GM19438 (cell line): ENCODE measurements around the gene NELFA.
A peak's percentile ranks its signal among the peaks of the same experiment; 100 is the strongest.
"Not testable (repeated sequence)": the region's sequence is repeated elsewhere in the genome, so short reads cannot be mapped to it uniquely, and the experiment has no call there.

Experiments
- ATAC-seq: cut with Tn5 transposase; IDR thresholded peaks from one replicate; pipeline ENCODE4 v1.9.1; 2021; ENCODE audit warnings: low read depth; ENCODE audit not compliant: unreplicated experiment

Gene NELFA

DNA sequence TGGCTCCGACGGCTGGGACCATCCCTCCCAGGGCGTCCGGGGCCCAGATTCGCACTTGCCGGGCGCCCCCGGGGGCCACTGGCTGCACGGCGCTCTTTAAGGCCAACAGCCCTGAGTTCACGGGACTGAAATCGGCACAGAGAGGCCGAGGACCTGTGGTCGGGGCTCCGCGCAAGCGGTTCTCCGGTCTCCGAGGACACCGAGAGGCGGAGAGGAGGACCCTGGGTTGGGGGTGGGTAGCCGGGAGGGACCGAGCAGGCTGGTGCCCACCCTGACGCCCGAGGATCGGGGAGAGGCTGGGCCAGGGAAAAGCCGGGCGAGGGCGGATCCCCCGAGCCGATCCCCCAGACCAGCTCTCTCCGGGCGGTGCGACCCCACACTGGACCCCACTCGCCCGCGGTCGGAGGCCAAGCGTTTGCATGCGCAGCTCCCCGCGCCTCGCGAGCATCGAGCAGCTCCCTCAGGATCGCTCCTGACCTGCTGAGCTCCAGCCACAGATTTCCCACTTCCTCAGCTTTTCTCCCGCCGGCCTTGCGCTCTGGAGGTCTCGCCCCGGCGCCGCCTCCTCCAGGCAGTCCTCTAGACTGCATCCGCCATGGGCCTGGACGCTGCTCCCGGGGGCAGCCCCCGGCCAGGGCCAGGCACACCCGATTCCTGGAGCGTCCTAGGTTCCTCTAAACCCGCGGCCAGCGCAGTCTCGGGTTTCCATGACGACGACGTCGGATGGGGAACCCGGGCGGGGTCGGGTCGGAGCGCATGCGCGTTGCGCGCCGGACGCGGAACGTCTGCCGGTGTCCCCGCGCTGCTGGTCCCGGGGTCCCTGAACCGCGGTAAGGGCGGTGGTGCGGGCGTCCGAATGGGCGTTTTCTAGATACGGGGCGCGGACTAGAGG is 32.7 kb upstream of the NELFA start:
- ATAC-seq, result peak; percentile 74

GRCh38 chr4:2040391-2041238 is 31.8 kb upstream of the NELFA start:
- ATAC-seq, result no peak

- no peak for ATAC-seq
Observed at GRCh38 chr4:2036866-2037265, 28.1 kb upstream of the NELFA start.

DNA sequence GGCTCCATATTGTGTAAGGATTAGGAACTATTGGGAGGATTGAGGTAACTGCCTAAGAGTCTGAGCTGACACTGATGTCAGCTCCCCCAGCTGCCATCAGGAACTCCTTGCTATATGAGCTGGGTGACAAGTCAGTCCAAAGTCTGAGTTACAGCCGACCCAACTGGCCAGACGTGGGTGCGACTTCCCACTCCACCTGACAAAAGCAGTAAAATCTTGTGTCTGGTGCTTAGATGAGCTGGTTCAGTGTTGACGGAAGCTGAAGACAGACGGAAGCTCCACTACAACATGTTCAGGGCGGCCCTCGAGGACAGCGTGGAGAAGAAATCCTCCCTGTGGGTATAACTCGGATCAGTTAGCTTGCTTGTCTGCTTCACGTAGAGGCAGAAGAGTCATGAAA is 27.6 kb upstream of the NELFA start:
- ATAC-seq, result no peak

- ATAC-seq, result not testable (repeated sequence)
Observed at GRCh38 chr4:2031161-2031560, 22.4 kb upstream of the NELFA start.

- not testable (repeated sequence) for ATAC-seq
Observed at GRCh38 chr4:2027120-2027519, 18.3 kb upstream of the NELFA start.

DNA sequence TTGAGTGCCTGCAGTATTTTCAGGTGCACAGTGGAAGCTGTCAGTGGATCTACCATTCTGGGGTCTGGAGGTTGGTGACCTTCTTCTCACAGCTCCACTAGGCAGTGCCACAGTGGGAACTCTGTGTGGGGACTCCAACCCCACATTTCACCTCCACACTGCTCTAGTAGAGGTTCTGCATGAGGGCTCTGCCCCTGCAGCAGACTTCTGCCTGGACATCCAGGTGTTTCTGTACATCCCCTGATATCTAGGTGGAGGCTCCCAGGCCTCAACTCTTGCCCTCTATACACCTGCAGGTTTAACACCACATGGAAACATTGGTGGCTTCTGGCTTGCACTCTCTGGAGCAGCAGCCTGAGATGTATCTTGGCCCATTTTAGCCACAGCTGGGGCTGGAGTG is 17.0 kb upstream of the NELFA start:
- ATAC-seq, result no peak

DNA sequence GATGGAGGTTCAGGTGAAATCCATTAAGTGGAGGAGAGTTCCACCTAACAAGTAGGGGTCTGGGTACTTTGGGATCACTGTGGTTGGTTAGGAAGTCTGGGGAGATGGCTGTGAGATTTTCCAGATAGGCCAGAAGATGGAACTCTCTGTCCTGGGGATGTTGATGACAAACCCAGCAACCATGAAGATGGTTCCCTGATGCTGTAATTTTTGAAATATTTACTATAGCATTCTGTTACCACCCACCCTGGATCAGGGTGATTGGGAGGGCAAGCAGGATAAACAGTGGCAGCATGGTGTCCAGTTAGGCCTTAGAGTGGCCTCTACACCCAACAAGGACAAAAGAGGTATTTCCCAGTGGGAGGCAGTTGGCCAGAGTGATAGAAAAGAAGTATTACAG is 15.9 kb upstream of the NELFA start:
- no peak for ATAC-seq

DNA sequence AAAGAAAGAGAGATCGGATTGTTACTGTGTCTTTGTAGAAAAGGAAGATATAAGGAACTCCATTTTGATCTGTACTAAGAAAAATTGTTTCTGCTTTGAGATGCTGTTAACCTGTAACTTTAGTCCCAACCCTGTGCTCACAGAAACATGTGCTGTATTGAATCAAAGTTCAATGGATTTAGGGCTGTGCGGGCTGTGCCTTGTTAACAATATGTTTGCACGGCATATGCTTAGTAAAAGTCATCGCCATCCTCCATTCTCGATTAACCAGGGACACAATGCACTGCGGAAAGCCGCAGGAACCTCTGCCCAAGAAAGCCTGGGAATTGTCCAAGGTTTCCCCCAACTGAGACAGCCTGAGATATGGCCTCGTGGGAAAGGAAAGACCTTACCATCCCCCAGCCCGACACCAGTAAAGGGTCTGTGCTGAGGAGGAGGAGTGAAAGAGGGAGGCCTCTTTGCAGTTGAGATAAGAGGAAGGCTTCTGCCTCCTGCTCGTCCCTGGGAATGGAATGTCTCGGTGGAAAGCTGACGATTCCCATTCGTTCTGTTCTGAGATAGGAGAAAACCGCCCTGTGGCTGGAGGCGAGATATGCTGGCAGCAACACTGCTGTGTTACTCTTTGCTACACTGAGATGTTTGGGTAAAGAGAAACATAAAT is 12.7 kb upstream of the NELFA start:
- ATAC-seq, result not testable (repeated sequence)

DNA sequence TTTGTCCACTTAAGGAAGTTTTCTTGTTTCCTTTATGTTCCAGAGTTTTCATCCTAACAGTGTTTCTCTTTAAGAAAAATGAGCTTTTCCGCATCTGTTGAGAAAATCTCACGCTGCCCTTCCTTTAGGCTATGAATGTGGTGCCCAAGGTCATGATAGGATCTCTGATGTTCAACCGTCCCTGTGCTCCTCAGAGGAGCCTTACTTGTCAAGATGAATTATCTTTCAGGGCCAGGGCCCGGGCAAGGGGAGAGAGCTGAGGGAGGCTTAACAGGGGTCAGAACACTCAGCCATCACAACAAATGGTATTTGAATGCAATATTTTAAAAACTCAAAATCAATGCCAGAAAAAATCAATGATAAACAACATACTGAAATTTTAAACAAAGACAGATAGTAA is 6.2 kb upstream of the NELFA start:
- no peak for ATAC-seq

- no peak for ATAC-seq
Observed at GRCh38 chr4:2011583-2011982, 2.8 kb upstream of the NELFA start.

- peak; percentile 26 for ATAC-seq
Observed at GRCh38 chr4:2009651-2010233, 968 bp upstream of the NELFA start.

GRCh38 chr4:2008671-2008920 is 178 bp downstream of the NELFA start:
- ATAC-seq, result no peak

DNA sequence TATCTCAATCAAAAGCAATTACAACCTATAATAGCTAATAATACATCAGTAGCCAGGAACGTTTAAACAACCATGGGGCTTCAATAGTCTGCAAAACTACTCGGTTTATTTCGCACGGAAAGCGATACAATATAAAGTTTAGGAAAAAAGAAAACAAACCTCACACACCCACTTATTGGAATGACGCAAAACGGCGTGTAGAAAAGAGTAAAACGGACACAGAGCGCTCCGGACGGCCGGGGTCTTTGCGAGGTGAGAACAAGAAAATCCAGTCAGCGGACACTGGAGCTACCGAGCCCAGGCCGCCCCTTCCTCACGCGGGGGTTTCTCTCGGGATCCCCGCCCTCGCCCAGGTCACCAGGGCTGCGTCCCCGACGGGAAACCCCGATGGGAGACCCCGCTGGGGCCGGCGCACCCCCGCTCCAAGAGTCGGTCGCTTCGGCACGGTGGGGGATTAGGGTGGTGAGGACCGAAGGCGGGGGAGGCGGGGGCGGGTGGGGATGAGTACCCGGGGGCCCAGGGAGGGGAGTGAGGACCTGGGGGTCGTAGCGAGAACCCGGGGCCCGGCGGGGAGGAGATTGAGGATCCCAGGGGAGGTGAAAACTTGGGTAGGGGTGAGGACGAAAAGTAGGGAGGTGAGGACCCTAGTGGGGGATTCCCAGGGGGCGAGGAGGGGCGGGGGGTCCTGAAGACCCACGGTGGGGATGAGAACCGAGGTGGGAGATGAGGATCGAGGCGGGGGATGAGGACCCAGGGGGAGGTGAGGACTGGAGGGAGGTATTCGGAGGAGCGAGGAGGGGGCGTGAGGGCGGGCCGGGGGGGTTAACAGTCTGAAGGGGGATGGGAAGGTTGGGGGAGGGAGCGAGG is 737 bp downstream of the NELFA start:
- ATAC-seq, result no peak

DNA sequence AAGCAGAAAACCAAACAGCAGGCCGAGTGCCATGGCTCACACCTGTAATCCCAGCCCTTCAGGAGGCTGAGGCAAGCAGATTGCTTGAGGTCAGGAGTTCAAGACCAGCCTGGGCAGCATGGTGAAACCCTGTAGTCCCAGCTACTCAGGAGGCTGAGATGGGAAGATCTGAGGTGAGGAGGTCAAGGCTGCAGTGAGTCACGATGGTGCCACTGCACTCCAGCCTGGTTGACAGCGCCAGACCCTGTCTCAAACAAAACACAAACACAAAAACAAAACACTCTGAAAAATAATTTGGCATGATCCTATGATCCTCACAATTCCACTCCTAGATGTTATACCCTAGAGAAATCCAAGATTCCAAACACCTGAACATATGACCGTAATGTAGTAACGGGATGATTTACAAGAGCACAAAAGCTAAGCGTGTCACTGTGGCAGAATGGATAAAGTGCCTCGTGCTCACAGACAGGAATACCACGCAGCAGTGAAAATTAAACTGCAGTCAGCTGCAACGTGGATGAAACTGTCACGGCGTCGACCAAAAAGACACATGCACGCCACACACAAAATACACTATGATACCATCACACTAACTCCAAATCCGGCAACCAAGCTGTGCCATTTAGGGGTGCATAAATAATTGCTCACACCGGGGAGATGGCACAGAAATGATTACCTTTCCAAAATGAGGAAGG is 1.7 kb downstream of the NELFA start:
- no peak for ATAC-seq

DNA sequence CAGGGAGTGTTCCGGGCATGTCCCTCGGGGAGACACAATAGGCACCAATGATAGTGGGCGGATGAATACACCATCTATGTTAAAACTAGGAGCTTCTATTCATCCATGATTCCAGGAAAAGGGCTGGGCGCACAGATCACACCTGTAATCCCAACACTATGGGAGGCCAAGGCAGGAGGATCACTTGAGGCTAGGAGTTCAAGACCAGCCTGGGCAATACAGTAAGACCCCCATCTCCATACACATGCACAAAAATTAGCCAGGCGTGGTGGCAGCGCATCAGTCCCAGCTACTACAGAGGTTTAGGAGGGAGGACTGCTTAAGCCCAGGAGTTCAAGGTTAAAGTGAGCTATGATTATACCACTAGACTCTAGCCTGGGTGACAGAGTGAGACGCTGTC is 2.4 kb downstream of the NELFA start:
- no peak for ATAC-seq

GRCh38 chr4:2003361-2003760 is 5.4 kb downstream of the NELFA start:
- not testable (repeated sequence) for ATAC-seq

DNA sequence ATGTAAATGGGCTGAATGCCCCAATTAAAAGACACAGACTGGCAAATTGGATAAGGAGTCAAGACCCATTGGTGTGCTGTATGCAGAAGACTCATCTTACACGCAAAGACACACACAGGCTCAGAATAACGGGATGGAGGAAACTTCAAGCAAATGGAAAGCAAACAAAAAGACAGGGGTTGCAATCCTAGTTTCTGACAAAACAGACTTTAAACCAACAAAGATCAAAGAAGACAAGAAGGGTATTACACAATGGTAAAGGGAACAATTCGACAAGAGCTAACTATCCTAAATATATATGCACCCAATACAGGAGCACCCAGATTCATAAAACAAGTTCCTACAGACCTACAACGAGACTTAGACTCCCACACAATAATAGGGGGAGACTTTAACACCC is 9.5 kb downstream of the NELFA start:
- ATAC-seq, result not testable (repeated sequence)

DNA sequence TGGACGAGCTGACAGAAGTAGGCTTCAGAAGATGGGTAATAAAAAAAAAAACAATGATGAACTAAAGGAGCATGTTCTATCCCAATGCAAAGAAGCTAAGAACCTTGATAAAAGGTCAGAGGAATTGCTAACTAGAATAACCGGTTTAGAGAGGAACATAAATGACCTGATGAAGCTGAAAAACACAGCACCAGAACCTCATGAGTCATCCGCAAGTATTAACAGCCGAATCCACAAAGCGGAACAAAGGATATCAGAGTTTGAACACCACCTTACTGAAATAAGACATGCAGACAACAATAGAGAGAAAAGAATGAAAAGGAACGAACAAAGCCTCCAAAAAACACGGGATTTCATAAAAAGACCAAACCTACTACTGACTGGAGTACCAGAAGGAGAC is 10.5 kb downstream of the NELFA start:
- no peak for ATAC-seq

DNA sequence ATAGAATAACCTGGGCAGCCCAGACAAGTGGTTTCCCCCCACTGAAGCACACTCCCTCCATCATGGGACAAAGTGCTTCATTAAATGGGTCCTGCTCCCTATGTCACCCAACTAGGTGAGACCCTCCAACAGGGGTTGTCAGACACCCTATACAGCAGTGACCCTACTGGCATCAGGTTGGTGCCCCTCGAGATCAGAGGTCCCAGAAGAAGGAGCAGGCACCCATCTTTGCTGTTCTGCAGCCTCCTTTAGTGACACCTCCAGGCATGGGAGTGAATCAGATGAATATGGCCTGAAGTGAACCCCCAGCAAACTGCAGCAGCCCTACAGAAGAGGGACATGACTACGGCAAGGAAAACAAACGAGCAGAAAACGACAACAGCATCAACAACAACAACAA is 11.1 kb downstream of the NELFA start:
- no peak for ATAC-seq
